CD4-positive, CD25-positive, alpha-beta regulatory T cell (primary cell): ENCODE data around the gene SHTN1. TPM values are rescaled to one million over a fixed set of nuclear protein-coding genes. Genes with fewer than 3 reads are reported as not detected.

Experiments
- ATAC-seq, 2 donors: fragments of 150-1000 bp; cut with Tn5 transposase; one replicate each; pipeline ENCODE4 v1.10.0; 2021; ENCODE audit warnings: low read depth in 2 of 2, moderate number of reproducible peaks in 2 of 2, moderate library complexity in 1 of 2
- DNase-seq, 3 donors: peaks; one replicate each; pipeline versions ENCODE4 v3.0.0 to v3.0.0-alpha.2; 2012 to 2022; ENCODE audit warnings: mixed read lengths in 1 of 3
- H3K27ac ChIP-seq: one replicate; pipeline ENCODE4 v1.7.0; 2013; ENCODE audit warnings: mild to moderate bottlenecking, low read length; ENCODE audit not compliant: insufficient read depth, poor library complexity, severe bottlenecking
- H3K27me3 ChIP-seq: one replicate; pipeline ENCODE4 v1.7.0; 2013; ENCODE audit warnings: low read length; ENCODE audit not compliant: control insufficient read depth, insufficient read depth
- H3K36me3 ChIP-seq: one replicate; pipeline ENCODE4 v1.7.0; 2013; ENCODE audit warnings: mild to moderate bottlenecking, low read length, moderate library complexity; ENCODE audit not compliant: control insufficient read depth, insufficient read depth
- H3K4me1 ChIP-seq: 2 replicates; pipeline ENCODE4 v1.7.0; 2013; ENCODE audit warnings: mild to moderate bottlenecking, low read length; ENCODE audit not compliant: insufficient read depth, control insufficient read depth, poor library complexity, severe bottlenecking
- H3K4me3 ChIP-seq: one replicate; pipeline ENCODE4 v1.7.0; 2013; ENCODE audit warnings: low read depth, mild to moderate bottlenecking, low read length, moderate library complexity
- H3K9me3 ChIP-seq, 2 experiments: 1 replicate in 1 of 2; 2 replicates in 1 of 2; pipeline ENCODE4 v1.7.0; 2013; ENCODE audit warnings: low read length in 2 of 2, mild to moderate bottlenecking in 1 of 2, moderate library complexity in 1 of 2; ENCODE audit not compliant: control insufficient read depth in 2 of 2
- H3K27ac Mint-ChIP-seq, 3 donors: one replicate each; pipeline ENCODE4 v1.8.0; 2020 to 2022; ENCODE audit warnings: mild to moderate bottlenecking in 3 of 3, mixed read lengths in 3 of 3, moderate library complexity in 2 of 3
- H3K27me3 Mint-ChIP-seq: one replicate; pipeline ENCODE4 v1.8.0; 2022; ENCODE audit warnings: mild to moderate bottlenecking, mixed read lengths
- H3K36me3 Mint-ChIP-seq: one replicate; pipeline ENCODE4 v1.8.0; 2020; ENCODE audit warnings: mixed read lengths
- H3K4me1 Mint-ChIP-seq, 4 donors: one replicate each; pipeline ENCODE4 v1.8.0; 2020 to 2022; ENCODE audit warnings: mixed read lengths in 4 of 4, mild to moderate bottlenecking in 1 of 4
- H3K4me3 Mint-ChIP-seq, 4 donors: one replicate each; pipeline ENCODE4 v1.8.0; 2020 to 2022; ENCODE audit warnings: mild to moderate bottlenecking in 4 of 4, mixed read lengths in 4 of 4, moderate library complexity in 3 of 4
- H3K9me3 Mint-ChIP-seq, 7 donors: one replicate each; pipeline ENCODE4 v1.8.0; 2020 to 2022; ENCODE audit warnings: mixed read lengths in 7 of 7, mild to moderate bottlenecking in 3 of 7, moderate library complexity in 2 of 7
- polyA plus RNA-seq, 4 donors: library from polyadenylated mRNA; unstranded; fragments of 300-500 nt; fragmentation: Illumina TruSeq; gene quantifications; one replicate each; pipeline ENCODE4 v1.2.3, GENCODE V29; 2021
- total RNA-seq: library from RNA; stranded (reverse); gene quantifications from one replicate; pipeline ENCODE4 v1.2.3, GENCODE V29; 2022

Gene SHTN1
- total and polyA plus RNA-seq, 5 donors from 2014 or later = 0.25 to 2.4 (median 0.65) TPM

DNA sequence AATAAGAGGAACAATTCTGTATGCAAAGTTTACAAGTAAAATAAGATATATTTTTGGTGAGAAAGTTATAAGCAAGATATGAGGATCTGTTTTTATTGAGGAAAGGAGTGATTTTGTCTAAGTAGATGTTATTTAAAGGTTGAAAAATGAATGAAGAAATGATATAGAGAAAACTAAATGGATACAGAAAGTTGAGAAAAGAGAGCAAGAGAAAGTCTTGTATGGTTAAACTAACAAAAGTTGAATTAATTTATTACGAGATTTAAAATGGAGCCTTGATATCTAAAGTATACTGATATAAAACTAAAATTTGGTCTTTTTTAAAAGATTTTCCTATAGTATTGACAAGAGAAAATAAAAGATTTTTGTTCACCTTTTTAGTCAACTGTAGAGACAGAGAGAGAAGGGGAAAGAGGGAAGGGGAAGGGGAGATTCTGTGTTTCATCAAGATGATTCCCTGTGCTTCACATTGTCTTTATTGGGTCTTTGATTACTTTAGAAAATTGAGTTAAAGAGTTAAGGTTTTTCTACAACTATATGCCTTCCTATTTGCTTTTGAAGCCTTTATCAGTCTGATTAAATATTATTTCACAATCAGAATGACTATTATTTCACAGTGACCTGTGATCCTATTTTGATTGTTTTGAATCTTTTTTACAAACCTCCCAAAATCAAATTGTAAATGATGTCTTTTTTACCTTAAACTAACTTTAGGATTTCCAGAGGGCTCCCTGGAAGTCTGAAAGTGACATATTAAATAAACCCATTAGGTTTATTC, 10.7 kb downstream of the SHTN1 start:
- H3K27me3 Mint-ChIP-seq = no peaks in the 10 kb centered on the region
- no peaks in the 10 kb centered on the region for H3K9me3 Mint-ChIP-seq
- no peaks in the 10 kb centered on the region for H3K27me3 ChIP-seq
- no peak overlapping the region for H3K4me3 ChIP-seq
- no peak overlapping the region for H3K27ac ChIP-seq
- no peak overlapping the region for H3K4me3 Mint-ChIP-seq
- no peaks in the 10 kb centered on the region for H3K36me3 ChIP-seq
- H3K27ac Mint-ChIP-seq = no peak overlapping the region
- peaks cover 0 to 6% (median 0%) of the 10 kb centered on the region in 4 donors for H3K4me1 Mint-ChIP-seq
- H3K9me3 ChIP-seq = no peaks in the 10 kb centered on the region
- no peaks in the 10 kb centered on the region for H3K36me3 Mint-ChIP-seq
- no peaks in the 10 kb centered on the region for H3K4me1 ChIP-seq
- ATAC-seq (no peak), DNase-seq (no peak)

DNA sequence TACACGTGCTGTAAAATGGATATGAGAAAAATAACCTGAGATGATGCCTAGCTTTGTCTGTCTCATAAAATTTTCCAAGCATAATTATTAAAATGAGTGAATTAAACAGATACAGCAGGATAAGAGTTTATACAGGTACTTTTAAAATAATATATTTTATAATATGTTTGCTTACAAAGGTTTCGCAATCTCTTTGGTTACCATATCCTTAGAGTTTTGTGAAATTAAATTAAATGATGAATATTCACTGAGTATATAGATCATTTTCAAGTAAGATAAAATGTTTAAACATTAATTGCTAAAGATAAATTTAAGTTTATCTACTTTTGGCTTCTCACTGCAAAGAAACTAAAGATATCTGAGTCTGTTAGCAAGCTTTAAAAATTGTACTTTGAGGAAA, 11.4 kb downstream of the SHTN1 start:
- H3K9me3 Mint-ChIP-seq = no peaks in the 10 kb centered on the region
- no peaks in the 10 kb centered on the region for H3K36me3 Mint-ChIP-seq
- H3K4me3 ChIP-seq = no peak overlapping the region
- ATAC-seq (no peak), DNase-seq (no peak)
- no peaks in the 10 kb centered on the region for H3K9me3 ChIP-seq
- no peaks in the 10 kb centered on the region for H3K4me1 ChIP-seq
- H3K27ac ChIP-seq = no peak overlapping the region
- no peak overlapping the region for H3K4me3 Mint-ChIP-seq
- no peaks in the 10 kb centered on the region for H3K36me3 ChIP-seq
- no peak overlapping the region for H3K27ac Mint-ChIP-seq
- H3K27me3 Mint-ChIP-seq = no peaks in the 10 kb centered on the region
- no peaks in the 10 kb centered on the region for H3K27me3 ChIP-seq
- peaks cover 0 to 6% (median 0%) of the 10 kb centered on the region in 4 donors for H3K4me1 Mint-ChIP-seq

DNA sequence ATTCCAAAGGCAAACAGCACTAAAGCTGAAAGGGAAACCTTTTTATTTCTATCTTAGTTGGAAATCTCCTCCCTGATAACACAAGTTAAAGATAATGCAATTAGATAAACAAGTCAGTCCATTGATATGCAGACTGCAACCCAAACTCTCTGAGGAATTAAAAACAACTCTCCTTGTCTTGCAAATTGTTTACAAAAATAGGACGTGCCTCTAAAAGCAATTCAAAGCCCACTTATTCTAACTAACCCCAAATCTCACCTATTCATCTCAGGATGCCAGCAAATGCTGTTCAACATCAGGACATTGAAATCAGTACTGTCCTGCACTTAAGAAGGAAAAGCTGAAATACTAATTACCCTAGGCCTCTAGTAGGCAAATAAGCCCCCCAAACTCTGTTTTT, 12.8 kb downstream of the SHTN1 start:
- Mint-ChIP-seq H3K27ac (no peak overlapping the region), H3K27me3 (no peaks in the 10 kb centered on the region), H3K9me3 (peaks cover 0 to 1% (median 0%) of the 10 kb centered on the region in 7 donors), H3K36me3 (no peaks in the 10 kb centered on the region), H3K4me3 (no peak overlapping the region), H3K4me1 (peaks cover 0 to 3% (median 0%) of the 10 kb centered on the region in 4 donors)
- Histone ChIP-seq H3K36me3 (no peaks in the 10 kb centered on the region), H3K27ac (no peak overlapping the region), H3K4me1 (no peaks in the 10 kb centered on the region), H3K27me3 (no peaks in the 10 kb centered on the region), H3K9me3 (no peaks in the 10 kb centered on the region), H3K4me3 (no peak overlapping the region)
- ATAC-seq = no peak
- no peak for DNase-seq

DNA sequence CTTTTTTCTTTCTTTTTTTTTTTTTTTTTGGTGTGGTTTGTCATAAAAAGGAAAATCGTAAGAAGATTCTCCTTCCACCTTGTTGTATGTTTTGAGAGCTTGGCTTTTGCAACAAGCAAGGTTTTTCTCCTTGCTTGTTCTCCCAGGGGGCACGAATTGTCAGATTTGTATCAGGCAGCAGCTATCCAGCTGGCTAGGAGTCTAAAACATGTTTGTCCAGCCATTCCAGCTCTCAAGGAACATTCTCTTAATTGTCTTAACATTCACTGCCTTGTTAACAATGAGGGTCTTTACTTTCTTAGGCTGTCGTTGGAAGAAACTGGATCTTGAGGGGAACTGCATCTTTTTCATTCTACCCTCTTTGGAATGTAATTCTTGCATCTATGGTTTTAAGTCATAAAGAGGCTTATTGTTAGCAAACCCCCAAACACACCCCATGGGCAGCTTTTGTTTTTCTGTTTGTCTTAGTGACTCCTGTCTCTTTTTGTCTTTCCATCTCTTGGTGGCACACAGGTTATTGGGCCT, 14.6 kb downstream of the SHTN1 start:
- Mint-ChIP-seq H3K27me3 (no peaks in the 10 kb centered on the region), H3K36me3 (no peaks in the 10 kb centered on the region), H3K27ac (no peak overlapping the region), H3K9me3 (peaks cover 0 to 2% (median 0%) of the 10 kb centered on the region in 7 donors), H3K4me3 (no peak overlapping the region), H3K4me1 (no peaks in the 10 kb centered on the region)
- H3K36me3 ChIP-seq = no peaks in the 10 kb centered on the region
- ATAC-seq (no peak), DNase-seq (no peak)
- H3K4me1 ChIP-seq = no peaks in the 10 kb centered on the region
- H3K27ac ChIP-seq = no peak overlapping the region
- H3K27me3 ChIP-seq = no peaks in the 10 kb centered on the region
- H3K9me3 ChIP-seq = no peaks in the 10 kb centered on the region
- no peak overlapping the region for H3K4me3 ChIP-seq

DNA sequence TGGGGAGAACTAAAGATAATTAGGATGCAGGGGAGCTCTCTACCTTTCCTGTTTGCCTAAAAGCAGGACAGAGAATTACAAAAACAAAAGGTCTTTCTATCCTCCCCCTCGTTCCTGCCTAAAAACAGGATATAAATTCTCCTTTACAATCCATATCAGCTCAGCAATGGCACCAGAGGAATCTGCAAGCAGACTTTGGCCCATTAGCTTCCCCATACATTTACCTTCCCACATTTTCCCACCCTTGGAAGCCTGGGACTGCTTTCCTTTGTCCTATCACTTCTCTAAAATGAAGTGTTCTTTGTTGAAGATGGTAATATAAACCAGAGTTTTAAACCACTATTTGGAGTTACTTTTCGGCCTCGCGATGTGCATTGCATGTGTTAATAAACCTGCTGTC, 15.5 kb downstream of the SHTN1 start:
- Mint-ChIP-seq H3K4me3 (no peak overlapping the region), H3K4me1 (no peaks in the 10 kb centered on the region), H3K36me3 (no peaks in the 10 kb centered on the region), H3K27ac (no peak overlapping the region), H3K27me3 (no peaks in the 10 kb centered on the region), H3K9me3 (peaks cover 0 to 6% (median 0%) of the 10 kb centered on the region in 7 donors)
- DNase-seq (no peak), ATAC-seq (no peak)
- Histone ChIP-seq H3K27ac (no peak overlapping the region), H3K36me3 (no peaks in the 10 kb centered on the region), H3K27me3 (no peaks in the 10 kb centered on the region), H3K4me1 (no peaks in the 10 kb centered on the region), H3K9me3 (no peaks in the 10 kb centered on the region), H3K4me3 (no peak overlapping the region)

DNA sequence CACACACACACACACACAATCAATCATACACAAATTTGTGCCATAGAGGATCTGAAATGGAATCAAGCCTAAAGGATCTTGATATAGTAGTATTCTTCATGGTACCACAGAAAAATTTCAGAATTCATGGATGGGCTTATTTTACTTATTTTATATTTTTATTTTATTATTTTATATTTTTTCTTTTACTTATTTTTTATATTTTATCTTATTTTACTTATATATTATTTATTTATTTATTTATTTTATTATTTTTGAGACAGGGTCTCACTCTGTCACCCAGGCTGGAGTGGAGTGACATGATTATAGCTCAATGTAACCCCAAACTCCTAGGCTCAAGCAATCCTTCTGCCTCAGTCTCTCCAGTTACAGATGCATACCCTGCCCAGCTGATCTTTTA, 16.7 kb downstream of the SHTN1 start:
- no peaks in the 10 kb centered on the region for H3K36me3 Mint-ChIP-seq

DNA sequence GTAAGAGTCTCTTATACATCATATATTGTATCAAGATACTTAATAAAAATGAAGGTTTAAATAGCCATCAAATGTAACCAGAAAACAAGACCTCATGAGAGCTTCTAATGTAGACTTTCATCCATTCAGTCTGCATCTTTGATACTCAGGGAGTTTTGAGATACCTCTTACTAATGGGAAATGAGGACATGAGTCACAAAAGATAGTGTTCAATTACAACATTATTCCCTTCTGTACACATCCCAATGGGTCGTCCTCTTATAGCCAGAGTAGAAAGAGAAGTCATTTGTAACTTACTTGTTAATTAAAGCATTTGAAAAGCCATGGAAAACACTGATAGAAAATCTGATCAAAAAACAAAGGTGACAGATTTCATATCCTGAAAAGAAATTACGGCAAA, 19.4 kb downstream of the SHTN1 start:
- ATAC-seq (no peak), DNase-seq (no peak)
- Mint-ChIP-seq H3K4me1 (no peaks in the 10 kb centered on the region), H3K27ac (no peak overlapping the region), H3K27me3 (no peaks in the 10 kb centered on the region), H3K9me3 (peaks cover 0 to 6% (median 0%) of the 10 kb centered on the region in 7 donors), H3K4me3 (no peak overlapping the region), H3K36me3 (no peaks in the 10 kb centered on the region)
- Histone ChIP-seq H3K9me3 (no peaks in the 10 kb centered on the region), H3K27me3 (no peaks in the 10 kb centered on the region), H3K27ac (no peak overlapping the region), H3K4me3 (no peak overlapping the region), H3K4me1 (no peaks in the 10 kb centered on the region), H3K36me3 (no peaks in the 10 kb centered on the region)

More for the DNA sequence above, 16.7 kb downstream of the SHTN1 start:
- ATAC-seq (no peak), DNase-seq (no peak)
- Mint-ChIP-seq H3K27ac (no peak overlapping the region), H3K4me1 (no peaks in the 10 kb centered on the region), H3K27me3 (no peaks in the 10 kb centered on the region), H3K4me3 (no peak overlapping the region), H3K9me3 (peaks cover 0 to 6% (median 0%) of the 10 kb centered on the region in 7 donors)
- H3K9me3 ChIP-seq = no peaks in the 10 kb centered on the region
- H3K27me3 ChIP-seq = no peaks in the 10 kb centered on the region
- H3K36me3 ChIP-seq = no peaks in the 10 kb centered on the region
- no peak overlapping the region for H3K4me3 ChIP-seq
- H3K4me1 ChIP-seq = no peaks in the 10 kb centered on the region
- no peak overlapping the region for H3K27ac ChIP-seq
